Measurements from ENCODE around the gene THAP4. TPM values are rescaled to one million over a fixed set of nuclear protein-coding genes. Genes with fewer than 3 reads are reported as not detected.

Gene THAP4
- total and polyA plus RNA-seq, 2 of the 4 experiments (the other 2 are of a cell fraction), result 33.9 to 55.1 TPM

GRCh38 chr2:241571821-241572620 lies 64.9 kb downstream of the THAP4 start:
- H3K9me1 ChIP-seq (ENCODE audit: insufficient read depth, low read length), result peaks cover 4% of the 10 kb centered on the region; the same call in 1 of the 2 replicates
- H4K5ac ChIP-seq (ENCODE audit: low read depth, low read length), result no peak overlapping the region
- no peaks in the 10 kb centered on the region for H3K4me1 ChIP-seq (ENCODE audit: control insufficient read depth, insufficient read depth, low read length)
- no peak overlapping the region for H2AK9ac ChIP-seq (replicated peaks; ENCODE audit: low read depth, low read length, poor library complexity)
- CTCF ChIA-PET, result no interaction called here
- H3K4me3 ChIP-seq (ENCODE audit: insufficient read depth, low read depth, low read length), result no peak overlapping the region
- WGBS, 2 experiments (ENCODE audit: extremely low coverage in 2 of 2, insufficient read length in 1 of 2), result 80% methylated on average over 12 of the region's 27 CpGs; no CpG with 5 or more reads in 1 of the 2 experiments
- H4K20me1 ChIP-seq (ENCODE audit: insufficient read depth, low read length), result peaks cover 25% of the 10 kb centered on the region
- DNase-seq (no peak), ATAC-seq (ENCODE audit: low read depth) (no peak)
- peaks cover 0 to 14% of the 10 kb centered on the region in 2 experiments; a peak in 1 of 4 replicates for H3K79me1 ChIP-seq (ENCODE audit: low read depth in 1 of 2, low read length in 2 of 2)
- no peak overlapping the region for H2BK120ac ChIP-seq (ENCODE audit: low read depth, low read length)
- no peak overlapping the region for H3K27ac ChIP-seq (ENCODE audit: insufficient read depth, low read length)
- no peak overlapping the region for H4K91ac ChIP-seq (ENCODE audit: insufficient read depth, low read depth, low read length)
- H2BK15ac ChIP-seq (ENCODE audit: low read depth, low read length), result no peak overlapping the region
- no peak overlapping the region for H3K4ac ChIP-seq (ENCODE audit: low read depth, low read length)
- H3K18ac ChIP-seq (ENCODE audit: low read depth, low read length), result no peak overlapping the region
- no peak overlapping the region for H3K56ac ChIP-seq (ENCODE audit: extremely low read depth, insufficient read depth, low read length)
- dilution Hi-C loops (cut with HindIII; ENCODE audit: low sequenced_read_pairs, unreplicated experiment), result no loop called here
- no peak overlapping the region for H3K9ac ChIP-seq (ENCODE audit: low read depth, low read length)
- BruUV-seq (replicated peaks), result no TSS peak
- H2BK5ac ChIP-seq (ENCODE audit: low read depth, low read length, poor library complexity, severe bottlenecking), result no peak overlapping the region
- no peaks in the 10 kb centered on the region for H3K27me3 ChIP-seq (ENCODE audit: control insufficient read depth, insufficient read depth, low read length)
- H4K8ac ChIP-seq (ENCODE audit: low read depth in 2 of 2, low read length in 2 of 2), result no peak overlapping the region
- intact Hi-C loops (cut with micrococcal nuclease), result no loop called here
- POLR2A ChIA-PET (ENCODE audit: unreplicated experiment), result no interaction called here
- H3K9me3 ChIP-seq (ENCODE audit: control insufficient read depth, insufficient read depth, low read length), result no peaks in the 10 kb centered on the region
- no peak overlapping the region for H2AFZ ChIP-seq (replicated peaks; ENCODE audit: low read length, poor library complexity)
- no peak overlapping the region for H3K14ac ChIP-seq (replicated peaks; ENCODE audit: low read depth, low read length)
- in situ Hi-C loops (cut with MboI; ENCODE audit: low sequenced_read_pairs), result no loop called here
- no peak overlapping the region for H3K23ac ChIP-seq (ENCODE audit: low read depth, low read length)
- H2AK5ac ChIP-seq (ENCODE audit: low read depth, low read length), result no peak overlapping the region
- peaks cover 29% of the 10 kb centered on the region for H3K36me3 ChIP-seq (ENCODE audit: control insufficient read depth, insufficient read depth, low read length)
- H2BK20ac ChIP-seq (ENCODE audit: low read depth, low read length), result no peak overlapping the region
- H3K4me2 ChIP-seq (ENCODE audit: low read depth, low read length), result no peak overlapping the region
- TF ChIP-seq CEBPB (IDR thresholded peaks at IDR 0.05; ENCODE audit: low read depth, low read length) (no peak), RCOR1 (IDR thresholded peaks at IDR 0.05; ENCODE audit: insufficient replicate concordance, low read length) (no peak), BHLHE40 (IDR thresholded peaks at IDR 0.05; ENCODE audit: low read depth, low read length) (no peak), MAFK (IDR thresholded peaks at IDR 0.05; ENCODE audit: low read depth, low read length) (no peak), CHD1 (IDR thresholded peaks at IDR 0.05; ENCODE audit: low read depth, low read length) (no peak), SMC3 (IDR thresholded peaks at IDR 0.05; ENCODE audit: low read depth, low read length) (no peak), NFE2L2 (IDR thresholded peaks at IDR 0.05; ENCODE audit: low read depth, low read length) (no peak), MAZ (IDR thresholded peaks at IDR 0.05; ENCODE audit: borderline replicate concordance, low read depth, low read length) (no peak), CTCF (conservative IDR thresholded peaks at IDR 0.05; ENCODE audit: low read depth, low read length) (no peak), ELK1 (IDR thresholded peaks at IDR 0.05; ENCODE audit: borderline replicate concordance, low read depth, low read length) (no peak), RAD21 (IDR thresholded peaks at IDR 0.05; ENCODE audit: low read length) (no peak), RFX5 (IDR thresholded peaks at IDR 0.05; ENCODE audit: low read depth, low read length) (no peak), FOS (IDR thresholded peaks at IDR 0.05; ENCODE audit: low read depth, low read length) (no peak), MXI1 (IDR thresholded peaks at IDR 0.05; ENCODE audit: borderline replicate concordance, low read depth, low read length) (no peak)
- TF ChIP-seq, protein P1, sequence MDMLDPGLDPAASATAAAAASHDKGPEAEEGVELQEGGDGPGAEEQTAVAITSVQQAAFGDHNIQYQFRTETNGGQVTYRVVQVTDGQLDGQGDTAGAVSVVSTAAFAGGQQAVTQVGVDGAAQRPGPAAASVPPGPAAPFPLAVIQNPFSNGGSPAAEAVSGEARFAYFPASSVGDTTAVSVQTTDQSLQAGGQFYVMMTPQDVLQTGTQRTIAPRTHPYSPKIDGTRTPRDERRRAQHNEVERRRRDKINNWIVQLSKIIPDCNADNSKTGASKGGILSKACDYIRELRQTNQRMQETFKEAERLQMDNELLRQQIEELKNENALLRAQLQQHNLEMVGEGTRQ (IDR thresholded peaks at IDR 0.05; ENCODE audit: low read depth, low read length), result no peak
